Measurements from ENCODE around the gene EML1.

The EML1 gene

GRCh38 chr14:99779751-99780150, 13.5 kb upstream of the EML1 start:
- no peak for DNase-seq (ENCODE audit: low read depth)

- no peak for DNase-seq (ENCODE audit: low read depth)
Measured at GRCh38 chr14:99780690-99781089, 12.5 kb upstream of the EML1 start.

GRCh38 chr14:99781091-99781490, 12.1 kb upstream of the EML1 start:
- DNase-seq (ENCODE audit: low read depth) = no peak

- DNase-seq (ENCODE audit: low read depth) = no peak
Measured at GRCh38 chr14:99781853-99782610, 11.2 kb upstream of the EML1 start.

- DNase-seq (ENCODE audit: low read depth) = no peak
Measured at GRCh38 chr14:99784508-99784907, 8.7 kb upstream of the EML1 start.

- no peak for DNase-seq (ENCODE audit: low read depth)
Measured at GRCh38 chr14:99785426-99785825, 7.8 kb upstream of the EML1 start.

- no peak for DNase-seq (ENCODE audit: low read depth)
Measured at GRCh38 chr14:99786511-99786989, 6.7 kb upstream of the EML1 start.

GRCh38 chr14:99788713-99789112, 4.5 kb upstream of the EML1 start:
- DNase-seq (ENCODE audit: low read depth) = no peak

GRCh38 chr14:99789581-99789980, 3.6 kb upstream of the EML1 start:
- DNase-seq (ENCODE audit: low read depth) = no peak

- no peak for DNase-seq (ENCODE audit: low read depth)
Measured at GRCh38 chr14:99790201-99790977, 2.8 kb upstream of the EML1 start.

- no peak for DNase-seq (ENCODE audit: low read depth)
Measured at GRCh38 chr14:99790978-99791376, 2.2 kb upstream of the EML1 start.

- DNase-seq (ENCODE audit: low read depth) = no peak
Measured at GRCh38 chr14:99791476-99792209, 1.6 kb upstream of the EML1 start.

GRCh38 chr14:99792210-99792535, 1.0 kb upstream of the EML1 start:
- no peak for DNase-seq (ENCODE audit: low read depth)

- DNase-seq (ENCODE audit: low read depth) = no peak
Measured at GRCh38 chr14:99792551-99793212, 531 bp upstream of the EML1 start.

- DNase-seq (ENCODE audit: low read depth) = no peak
Measured at GRCh38 chr14:99794151-99794780, 1.1 kb downstream of the EML1 start.

- no peak for DNase-seq (ENCODE audit: low read depth)
Measured at GRCh38 chr14:99795046-99795445, 1.8 kb downstream of the EML1 start.

- DNase-seq (ENCODE audit: low read depth) = no peak
Measured at GRCh38 chr14:99797231-99797630, 4.0 kb downstream of the EML1 start.

- no peak for DNase-seq (ENCODE audit: low read depth)
Measured at GRCh38 chr14:99800781-99801180, 7.6 kb downstream of the EML1 start.

- no peak for DNase-seq (ENCODE audit: low read depth)
Measured at GRCh38 chr14:99802301-99803105, 9.3 kb downstream of the EML1 start.

- DNase-seq (ENCODE audit: low read depth) = no peak
Measured at GRCh38 chr14:99803106-99803775, 10.0 kb downstream of the EML1 start.

Measured in activated T-helper 9 cell treated with anti-CD3 and anti-CD28 coated beads, Interleukin-2, amount 50 U/mL, for 16 hours (primary cell).